Measurements from ENCODE around the gene NOPCHAP1.

- no peak for TF ChIP-seq EZH2 (IDR thresholded peaks at IDR 0.05; ENCODE audit: borderline replicate concordance, insufficient read depth, low read depth, low read length, poor library complexity, severe bottlenecking)
- no peak for TF ChIP-seq CTCF (IDR thresholded peaks at IDR 0.05)
Measured at GRCh38 chr12:104991565-104992128, 5.5 kb downstream of the NOPCHAP1 start.

Data from B cell (primary cell).